WTC11 (cell line): ENCODE data around the gene CEP68. TPM values are rescaled to one million over a fixed set of nuclear protein-coding genes. Genes with fewer than 3 reads are reported as not detected.

Experiments
- ATAC-seq: fragments of 200-7000 bp; cut with Tn5 transposase; 2 replicates; pipeline ENCODE4 v1.10.0; 2021; ENCODE audit warnings: mild to moderate bottlenecking, moderate library complexity
- CTCF ChIA-PET: fragments of 300-600 bp; sonication (Branson Sonifier 250); formaldehyde crosslinking; loops from one replicate; lab custom pipeline; 2021; ENCODE audit warnings: antibody characterized with exemption; lab: Charles Lee
- POLR2A ChIA-PET: fragments of 350-600 bp; sonication (Branson Sonifier 250); formaldehyde crosslinking; loops from one replicate; lab custom pipeline; 2021; ENCODE audit warnings: antibody characterized with exemption; lab: Charles Lee
- DNase-seq: peaks from one replicate; pipeline ENCODE4 v3.0.0; 2021; ENCODE audit warnings: low spot score
- H3K27ac Mint-ChIP-seq: 2 replicates; pipeline ENCODE4 v1.8.0; 2021; ENCODE audit warnings: mixed read lengths
- H3K27me3 Mint-ChIP-seq: 2 replicates; pipeline ENCODE4 v1.8.0; 2021; ENCODE audit warnings: low read depth, mild to moderate bottlenecking, moderate library complexity, mixed read lengths
- H3K36me3 Mint-ChIP-seq: 2 replicates; pipeline ENCODE4 v1.8.0; 2021; ENCODE audit warnings: mixed read lengths
- H3K4me1 Mint-ChIP-seq: 2 replicates; pipeline ENCODE4 v1.8.0; 2022; ENCODE audit warnings: mixed read lengths
- H3K4me3 Mint-ChIP-seq: 2 replicates; pipeline ENCODE4 v1.8.0; 2021; ENCODE audit warnings: mild to moderate bottlenecking, moderate library complexity, mixed read lengths
- H3K9me3 Mint-ChIP-seq: 2 replicates; pipeline ENCODE4 v1.8.0; 2021; ENCODE audit warnings: mixed read lengths
- ELF4 ChIP-seq: sonication (generic); formaldehyde crosslinking; IDR thresholded peaks from 2 replicates; pipeline ENCODE4 v1.8.1; 2022; ENCODE audit warnings: low read depth, mild to moderate bottlenecking, moderate library complexity, missing genetic modification reagents
- FOXK1 ChIP-seq: sonication (generic); formaldehyde crosslinking; IDR thresholded peaks from 2 replicates; pipeline ENCODE4 v1.8.0; 2022; ENCODE audit warnings: mild to moderate bottlenecking, moderate library complexity, missing genetic modification reagents
- GTF2I ChIP-seq: fragments of 250-450 bp; sonication (Bioruptor Pico); conservative IDR thresholded peaks from 2 replicates; pipeline ENCODE4 v1.4.0; 2021; ENCODE audit warnings: mild to moderate bottlenecking
- JAZF1 ChIP-seq: fragments of 250-450 bp; sonication (Bioruptor Pico); IDR thresholded peaks from 2 replicates; pipeline ENCODE4 v1.9.0; 2021; ENCODE audit warnings: moderate library complexity, mild to moderate bottlenecking, inconsistent platforms
- MXD4 ChIP-seq: fragments of 250-450 bp; sonication (Bioruptor Pico); IDR thresholded peaks from 2 replicates; pipeline ENCODE4 v1.8.0; 2021; ENCODE audit warnings: mild to moderate bottlenecking, moderate library complexity, borderline replicate concordance
- NR2C2 ChIP-seq: sonication (generic); formaldehyde crosslinking; IDR thresholded peaks from 2 replicates; pipeline ENCODE4 v1.8.0; 2022; ENCODE audit warnings: mild to moderate bottlenecking, missing genetic modification reagents
- OVOL2 ChIP-seq: fragments of 250-450 bp; sonication (Bioruptor Pico); IDR thresholded peaks from 2 replicates; pipeline ENCODE4 v1.9.0; 2021; ENCODE audit warnings: mild to moderate bottlenecking, borderline replicate concordance
- TEAD1 ChIP-seq: sonication (generic); formaldehyde crosslinking; IDR thresholded peaks from 2 replicates; pipeline ENCODE4 v1.8.0; 2022; ENCODE audit warnings: mild to moderate bottlenecking, missing genetic modification reagents
- total RNA-seq: library from RNA; stranded (reverse); gene quantifications from 3 replicates; pipeline ENCODE4 v1.2.3, GENCODE V29; 2021
- TF ChIP-seq, protein P1 (sequence below): sonication (generic); formaldehyde crosslinking; IDR thresholded peaks from 2 replicates; pipeline ENCODE4 v1.8.1; 2022; ENCODE audit warnings: low read depth, missing genetic modification reagents, borderline replicate concordance
- TF ChIP-seq, protein P2 (sequence below): sonication (generic); formaldehyde crosslinking; IDR thresholded peaks from 2 replicates; pipeline ENCODE4 v1.8.0; 2022; ENCODE audit warnings: mild to moderate bottlenecking, missing genetic modification reagents
- TF ChIP-seq, protein P3 (sequence below): sonication (generic); formaldehyde crosslinking; IDR thresholded peaks from 2 replicates; pipeline ENCODE4 v1.8.0; 2023; ENCODE audit warnings: missing genetic modification reagents, mild to moderate bottlenecking, borderline replicate concordance
- TF ChIP-seq, protein P4 (sequence below): fragments of 250-450 bp; sonication (Bioruptor Pico); IDR thresholded peaks from 2 replicates; pipeline ENCODE4 v1.9.0; 2021; ENCODE audit warnings: mild to moderate bottlenecking
- TF ChIP-seq, protein P5 (sequence below): sonication (generic); formaldehyde crosslinking; IDR thresholded peaks from 2 replicates; pipeline ENCODE4 v1.8.1; 2022; ENCODE audit warnings: mild to moderate bottlenecking, missing genetic modification reagents, moderate library complexity, borderline replicate concordance
- TF ChIP-seq, protein P6 (sequence below): fragments of 250-450 bp; sonication (Bioruptor Pico); IDR thresholded peaks from 2 replicates; pipeline ENCODE4 v1.8.0; 2021; ENCODE audit warnings: mild to moderate bottlenecking
- TF ChIP-seq, protein P7 (sequence below): sonication (generic); formaldehyde crosslinking; IDR thresholded peaks from 2 replicates; pipeline ENCODE4 v1.8.1; 2023; ENCODE audit warnings: mild to moderate bottlenecking, missing genetic modification reagents, moderate library complexity
- TF ChIP-seq, protein P8 (sequence below): fragments of 250-450 bp; sonication (Bioruptor Pico); IDR thresholded peaks from 2 replicates; pipeline ENCODE4 v1.9.0; 2021; ENCODE audit warnings: mild to moderate bottlenecking
- TF ChIP-seq, protein P9 (sequence below): sonication (generic); formaldehyde crosslinking; IDR thresholded peaks from 2 replicates; pipeline ENCODE4 v1.8.0; 2022; ENCODE audit warnings: mild to moderate bottlenecking, missing genetic modification reagents
- TF ChIP-seq, protein P10 (sequence below): sonication (generic); formaldehyde crosslinking; IDR thresholded peaks from 2 replicates; pipeline ENCODE4 v1.8.1; 2022; ENCODE audit warnings: missing genetic modification reagents, borderline replicate concordance

Gene CEP68
- total RNA-seq, 1 experiment from 2014 or later, result 16.7 TPM

DNA sequence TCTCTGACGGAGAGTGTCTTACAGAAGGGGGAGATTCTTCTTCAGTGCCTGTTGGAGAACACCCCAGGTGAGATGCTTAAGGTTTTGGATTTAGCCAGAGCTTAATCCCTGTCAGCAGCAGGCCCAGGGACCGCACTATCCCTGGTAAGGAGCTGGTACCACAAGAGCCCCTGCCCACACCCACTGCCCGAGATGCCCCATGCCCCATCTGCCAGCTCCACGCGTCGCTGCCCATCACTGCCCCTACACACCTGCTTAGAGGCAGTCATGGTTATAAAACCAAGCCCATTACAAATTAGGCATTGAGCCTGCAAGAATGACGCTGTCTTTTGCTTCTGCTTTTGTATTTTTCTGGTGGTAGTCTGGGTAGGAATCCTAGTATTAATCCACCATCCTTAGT lies 21.7 kb downstream of the CEP68 start:
- no peaks in the 10 kb centered on the region for H3K27me3 Mint-ChIP-seq
- ATAC-seq, result peak; percentile 3; the same call in 1 of the 2 replicates
- H3K27ac Mint-ChIP-seq, result peak overlapping the region; percentile 83
- H3K9me3 Mint-ChIP-seq, result no peaks in the 10 kb centered on the region
- DNase-seq, result no peak
- CTCF ChIA-PET, result interaction anchor here (0.9 to 1.8 kb wide), 2 partner anchors 91 to 109 kb away, joined by 4 to 11 read pairs; no protein-coding TSS in a partner anchor
- peaks cover 32% of the 10 kb centered on the region for H3K4me1 Mint-ChIP-seq
- H3K4me3 Mint-ChIP-seq, result peak overlapping the region; percentile 11; the same call in 1 of the 2 replicates
- POLR2A ChIA-PET, result interaction anchor here (0.6 to 1.8 kb wide), 2 partner anchors 9 to 42 kb away, joined by 3 to 4 read pairs; no protein-coding TSS in a partner anchor
- H3K36me3 Mint-ChIP-seq, result peaks cover 31% of the 10 kb centered on the region
- TF ChIP-seq, protein P1, sequence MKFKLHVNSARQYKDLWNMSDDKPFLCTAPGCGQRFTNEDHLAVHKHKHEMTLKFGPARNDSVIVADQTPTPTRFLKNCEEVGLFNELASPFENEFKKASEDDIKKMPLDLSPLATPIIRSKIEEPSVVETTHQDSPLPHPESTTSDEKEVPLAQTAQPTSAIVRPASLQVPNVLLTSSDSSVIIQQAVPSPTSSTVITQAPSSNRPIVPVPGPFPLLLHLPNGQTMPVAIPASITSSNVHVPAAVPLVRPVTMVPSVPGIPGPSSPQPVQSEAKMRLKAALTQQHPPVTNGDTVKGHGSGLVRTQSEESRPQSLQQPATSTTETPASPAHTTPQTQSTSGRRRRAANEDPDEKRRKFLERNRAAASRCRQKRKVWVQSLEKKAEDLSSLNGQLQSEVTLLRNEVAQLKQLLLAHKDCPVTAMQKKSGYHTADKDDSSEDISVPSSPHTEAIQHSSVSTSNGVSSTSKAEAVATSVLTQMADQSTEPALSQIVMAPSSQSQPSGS (CRISPR knock-in tag), result no peak
- TF ChIP-seq, protein P2, sequence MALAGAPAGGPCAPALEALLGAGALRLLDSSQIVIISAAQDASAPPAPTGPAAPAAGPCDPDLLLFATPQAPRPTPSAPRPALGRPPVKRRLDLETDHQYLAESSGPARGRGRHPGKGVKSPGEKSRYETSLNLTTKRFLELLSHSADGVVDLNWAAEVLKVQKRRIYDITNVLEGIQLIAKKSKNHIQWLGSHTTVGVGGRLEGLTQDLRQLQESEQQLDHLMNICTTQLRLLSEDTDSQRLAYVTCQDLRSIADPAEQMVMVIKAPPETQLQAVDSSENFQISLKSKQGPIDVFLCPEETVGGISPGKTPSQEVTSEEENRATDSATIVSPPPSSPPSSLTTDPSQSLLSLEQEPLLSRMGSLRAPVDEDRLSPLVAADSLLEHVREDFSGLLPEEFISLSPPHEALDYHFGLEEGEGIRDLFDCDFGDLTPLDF (CRISPR knock-in tag), result no peak
- TF ChIP-seq JAZF1 (no peak), NR2C2 (CRISPR knock-in tag) (no peak), FOXK1 (CRISPR knock-in tag) (no peak), ELF4 (no peak), TEAD1 (CRISPR knock-in tag) (no peak), GTF2I (no peak), MXD4 (CRISPR knock-in tag) (no peak), OVOL2 (no peak)
- TF ChIP-seq, protein P3, sequence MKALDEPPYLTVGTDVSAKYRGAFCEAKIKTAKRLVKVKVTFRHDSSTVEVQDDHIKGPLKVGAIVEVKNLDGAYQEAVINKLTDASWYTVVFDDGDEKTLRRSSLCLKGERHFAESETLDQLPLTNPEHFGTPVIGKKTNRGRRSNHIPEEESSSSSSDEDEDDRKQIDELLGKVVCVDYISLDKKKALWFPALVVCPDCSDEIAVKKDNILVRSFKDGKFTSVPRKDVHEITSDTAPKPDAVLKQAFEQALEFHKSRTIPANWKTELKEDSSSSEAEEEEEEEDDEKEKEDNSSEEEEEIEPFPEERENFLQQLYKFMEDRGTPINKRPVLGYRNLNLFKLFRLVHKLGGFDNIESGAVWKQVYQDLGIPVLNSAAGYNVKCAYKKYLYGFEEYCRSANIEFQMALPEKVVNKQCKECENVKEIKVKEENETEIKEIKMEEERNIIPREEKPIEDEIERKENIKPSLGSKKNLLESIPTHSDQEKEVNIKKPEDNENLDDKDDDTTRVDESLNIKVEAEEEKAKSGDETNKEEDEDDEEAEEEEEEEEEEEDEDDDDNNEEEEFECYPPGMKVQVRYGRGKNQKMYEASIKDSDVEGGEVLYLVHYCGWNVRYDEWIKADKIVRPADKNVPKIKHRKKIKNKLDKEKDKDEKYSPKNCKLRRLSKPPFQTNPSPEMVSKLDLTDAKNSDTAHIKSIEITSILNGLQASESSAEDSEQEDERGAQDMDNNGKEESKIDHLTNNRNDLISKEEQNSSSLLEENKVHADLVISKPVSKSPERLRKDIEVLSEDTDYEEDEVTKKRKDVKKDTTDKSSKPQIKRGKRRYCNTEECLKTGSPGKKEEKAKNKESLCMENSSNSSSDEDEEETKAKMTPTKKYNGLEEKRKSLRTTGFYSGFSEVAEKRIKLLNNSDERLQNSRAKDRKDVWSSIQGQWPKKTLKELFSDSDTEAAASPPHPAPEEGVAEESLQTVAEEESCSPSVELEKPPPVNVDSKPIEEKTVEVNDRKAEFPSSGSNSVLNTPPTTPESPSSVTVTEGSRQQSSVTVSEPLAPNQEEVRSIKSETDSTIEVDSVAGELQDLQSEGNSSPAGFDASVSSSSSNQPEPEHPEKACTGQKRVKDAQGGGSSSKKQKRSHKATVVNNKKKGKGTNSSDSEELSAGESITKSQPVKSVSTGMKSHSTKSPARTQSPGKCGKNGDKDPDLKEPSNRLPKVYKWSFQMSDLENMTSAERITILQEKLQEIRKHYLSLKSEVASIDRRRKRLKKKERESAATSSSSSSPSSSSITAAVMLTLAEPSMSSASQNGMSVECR, result no peak
- TF ChIP-seq, protein P4, sequence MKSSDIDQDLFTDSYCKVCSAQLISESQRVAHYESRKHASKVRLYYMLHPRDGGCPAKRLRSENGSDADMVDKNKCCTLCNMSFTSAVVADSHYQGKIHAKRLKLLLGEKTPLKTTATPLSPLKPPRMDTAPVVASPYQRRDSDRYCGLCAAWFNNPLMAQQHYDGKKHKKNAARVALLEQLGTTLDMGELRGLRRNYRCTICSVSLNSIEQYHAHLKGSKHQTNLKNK (CRISPR knock-in tag), result no peak
- TF ChIP-seq, protein P5, sequence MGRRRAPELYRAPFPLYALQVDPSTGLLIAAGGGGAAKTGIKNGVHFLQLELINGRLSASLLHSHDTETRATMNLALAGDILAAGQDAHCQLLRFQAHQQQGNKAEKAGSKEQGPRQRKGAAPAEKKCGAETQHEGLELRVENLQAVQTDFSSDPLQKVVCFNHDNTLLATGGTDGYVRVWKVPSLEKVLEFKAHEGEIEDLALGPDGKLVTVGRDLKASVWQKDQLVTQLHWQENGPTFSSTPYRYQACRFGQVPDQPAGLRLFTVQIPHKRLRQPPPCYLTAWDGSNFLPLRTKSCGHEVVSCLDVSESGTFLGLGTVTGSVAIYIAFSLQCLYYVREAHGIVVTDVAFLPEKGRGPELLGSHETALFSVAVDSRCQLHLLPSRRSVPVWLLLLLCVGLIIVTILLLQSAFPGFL, result no peak
- TF ChIP-seq, protein P6, sequence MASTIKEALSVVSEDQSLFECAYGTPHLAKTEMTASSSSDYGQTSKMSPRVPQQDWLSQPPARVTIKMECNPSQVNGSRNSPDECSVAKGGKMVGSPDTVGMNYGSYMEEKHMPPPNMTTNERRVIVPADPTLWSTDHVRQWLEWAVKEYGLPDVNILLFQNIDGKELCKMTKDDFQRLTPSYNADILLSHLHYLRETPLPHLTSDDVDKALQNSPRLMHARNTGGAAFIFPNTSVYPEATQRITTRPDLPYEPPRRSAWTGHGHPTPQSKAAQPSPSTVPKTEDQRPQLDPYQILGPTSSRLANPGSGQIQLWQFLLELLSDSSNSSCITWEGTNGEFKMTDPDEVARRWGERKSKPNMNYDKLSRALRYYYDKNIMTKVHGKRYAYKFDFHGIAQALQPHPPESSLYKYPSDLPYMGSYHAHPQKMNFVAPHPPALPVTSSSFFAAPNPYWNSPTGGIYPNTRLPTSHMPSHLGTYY (CRISPR knock-in tag), result no peak
- TF ChIP-seq, protein P7, sequence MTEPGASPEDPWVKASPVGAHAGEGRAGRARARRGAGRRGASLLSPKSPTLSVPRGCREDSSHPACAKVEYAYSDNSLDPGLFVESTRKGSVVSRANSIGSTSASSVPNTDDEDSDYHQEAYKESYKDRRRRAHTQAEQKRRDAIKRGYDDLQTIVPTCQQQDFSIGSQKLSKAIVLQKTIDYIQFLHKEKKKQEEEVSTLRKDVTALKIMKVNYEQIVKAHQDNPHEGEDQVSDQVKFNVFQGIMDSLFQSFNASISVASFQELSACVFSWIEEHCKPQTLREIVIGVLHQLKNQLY (CRISPR knock-in tag), result no peak
- TF ChIP-seq, protein P8, sequence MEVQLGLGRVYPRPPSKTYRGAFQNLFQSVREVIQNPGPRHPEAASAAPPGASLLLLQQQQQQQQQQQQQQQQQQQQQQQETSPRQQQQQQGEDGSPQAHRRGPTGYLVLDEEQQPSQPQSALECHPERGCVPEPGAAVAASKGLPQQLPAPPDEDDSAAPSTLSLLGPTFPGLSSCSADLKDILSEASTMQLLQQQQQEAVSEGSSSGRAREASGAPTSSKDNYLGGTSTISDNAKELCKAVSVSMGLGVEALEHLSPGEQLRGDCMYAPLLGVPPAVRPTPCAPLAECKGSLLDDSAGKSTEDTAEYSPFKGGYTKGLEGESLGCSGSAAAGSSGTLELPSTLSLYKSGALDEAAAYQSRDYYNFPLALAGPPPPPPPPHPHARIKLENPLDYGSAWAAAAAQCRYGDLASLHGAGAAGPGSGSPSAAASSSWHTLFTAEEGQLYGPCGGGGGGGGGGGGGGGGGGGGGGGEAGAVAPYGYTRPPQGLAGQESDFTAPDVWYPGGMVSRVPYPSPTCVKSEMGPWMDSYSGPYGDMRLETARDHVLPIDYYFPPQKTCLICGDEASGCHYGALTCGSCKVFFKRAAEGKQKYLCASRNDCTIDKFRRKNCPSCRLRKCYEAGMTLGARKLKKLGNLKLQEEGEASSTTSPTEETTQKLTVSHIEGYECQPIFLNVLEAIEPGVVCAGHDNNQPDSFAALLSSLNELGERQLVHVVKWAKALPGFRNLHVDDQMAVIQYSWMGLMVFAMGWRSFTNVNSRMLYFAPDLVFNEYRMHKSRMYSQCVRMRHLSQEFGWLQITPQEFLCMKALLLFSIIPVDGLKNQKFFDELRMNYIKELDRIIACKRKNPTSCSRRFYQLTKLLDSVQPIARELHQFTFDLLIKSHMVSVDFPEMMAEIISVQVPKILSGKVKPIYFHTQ (CRISPR knock-in tag), result no peak
- TF ChIP-seq, protein P9, sequence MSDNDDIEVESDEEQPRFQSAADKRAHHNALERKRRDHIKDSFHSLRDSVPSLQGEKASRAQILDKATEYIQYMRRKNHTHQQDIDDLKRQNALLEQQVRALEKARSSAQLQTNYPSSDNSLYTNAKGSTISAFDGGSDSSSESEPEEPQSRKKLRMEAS (CRISPR knock-in tag), result no peak
- TF ChIP-seq, protein P10, sequence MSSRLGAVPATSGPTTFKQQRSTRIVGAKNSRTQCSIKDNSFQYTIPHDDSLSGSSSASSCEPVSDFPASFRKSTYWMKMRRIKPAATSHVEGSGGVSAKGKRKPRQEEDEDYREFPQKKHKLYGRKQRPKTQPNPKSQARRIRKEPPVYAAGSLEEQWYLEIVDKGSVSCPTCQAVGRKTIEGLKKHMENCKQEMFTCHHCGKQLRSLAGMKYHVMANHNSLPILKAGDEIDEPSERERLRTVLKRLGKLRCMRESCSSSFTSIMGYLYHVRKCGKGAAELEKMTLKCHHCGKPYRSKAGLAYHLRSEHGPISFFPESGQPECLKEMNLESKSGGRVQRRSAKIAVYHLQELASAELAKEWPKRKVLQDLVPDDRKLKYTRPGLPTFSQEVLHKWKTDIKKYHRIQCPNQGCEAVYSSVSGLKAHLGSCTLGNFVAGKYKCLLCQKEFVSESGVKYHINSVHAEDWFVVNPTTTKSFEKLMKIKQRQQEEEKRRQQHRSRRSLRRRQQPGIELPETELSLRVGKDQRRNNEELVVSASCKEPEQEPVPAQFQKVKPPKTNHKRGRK, result no peak
